ENCODE measurements around the gene RIMKLA.

DNA sequence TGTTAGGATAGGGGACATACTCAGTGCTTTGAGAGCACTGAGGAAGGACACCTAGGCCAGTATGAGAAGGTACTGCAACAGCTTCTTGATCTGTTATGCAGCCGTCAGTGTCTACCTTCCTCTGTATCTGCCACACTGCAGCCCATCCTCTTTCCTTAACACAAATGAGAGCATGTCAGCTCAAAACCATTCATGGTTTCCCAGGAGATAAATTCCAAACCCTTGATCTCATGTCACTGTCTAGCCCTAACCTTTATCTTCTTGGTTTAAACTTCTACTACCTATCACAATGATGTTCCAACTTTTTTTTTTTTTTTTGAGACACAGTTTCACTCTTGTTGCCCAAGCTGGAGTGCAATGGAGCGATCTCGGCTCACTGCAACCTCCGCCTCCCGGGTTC is 73.8 kb downstream of the RIMKLA start:
- TF ChIP-seq, protein P1, sequence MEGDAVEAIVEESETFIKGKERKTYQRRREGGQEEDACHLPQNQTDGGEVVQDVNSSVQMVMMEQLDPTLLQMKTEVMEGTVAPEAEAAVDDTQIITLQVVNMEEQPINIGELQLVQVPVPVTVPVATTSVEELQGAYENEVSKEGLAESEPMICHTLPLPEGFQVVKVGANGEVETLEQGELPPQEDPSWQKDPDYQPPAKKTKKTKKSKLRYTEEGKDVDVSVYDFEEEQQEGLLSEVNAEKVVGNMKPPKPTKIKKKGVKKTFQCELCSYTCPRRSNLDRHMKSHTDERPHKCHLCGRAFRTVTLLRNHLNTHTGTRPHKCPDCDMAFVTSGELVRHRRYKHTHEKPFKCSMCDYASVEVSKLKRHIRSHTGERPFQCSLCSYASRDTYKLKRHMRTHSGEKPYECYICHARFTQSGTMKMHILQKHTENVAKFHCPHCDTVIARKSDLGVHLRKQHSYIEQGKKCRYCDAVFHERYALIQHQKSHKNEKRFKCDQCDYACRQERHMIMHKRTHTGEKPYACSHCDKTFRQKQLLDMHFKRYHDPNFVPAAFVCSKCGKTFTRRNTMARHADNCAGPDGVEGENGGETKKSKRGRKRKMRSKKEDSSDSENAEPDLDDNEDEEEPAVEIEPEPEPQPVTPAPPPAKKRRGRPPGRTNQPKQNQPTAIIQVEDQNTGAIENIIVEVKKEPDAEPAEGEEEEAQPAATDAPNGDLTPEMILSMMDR (IDR thresholded peaks at IDR 0.05) = no peak
- TF ChIP-seq EZH2 (IDR thresholded peaks at IDR 0.05; ENCODE audit: borderline replicate concordance, insufficient read depth, low read depth, low read length, poor library complexity, severe bottlenecking) = no peak
